HG03432 (cell line): ENCODE measurements around the gene ROBO3.
A peak's percentile ranks its signal among the peaks of the same experiment; 100 is the strongest.

Experiments used
- ATAC-seq: cut with Tn5 transposase; IDR thresholded peaks from one replicate; pipeline ENCODE4 v1.9.1; 2021; ENCODE audit warnings: mild to moderate bottlenecking, moderate library complexity; ENCODE audit not compliant: unreplicated experiment

The ROBO3 gene

GRCh38 chr11:124844664-124845079 lies 20.6 kb upstream of the ROBO3 start:
- ATAC-seq = no peak

- ATAC-seq = no peak
Observed at GRCh38 chr11:124846070-124846673, 19.1 kb upstream of the ROBO3 start.

GRCh38 chr11:124859171-124859570 lies 6.1 kb upstream of the ROBO3 start:
- ATAC-seq = no peak

GRCh38 chr11:124861670-124862069 lies 3.6 kb upstream of the ROBO3 start:
- ATAC-seq = no peak

GRCh38 chr11:124863137-124863825 lies 2.0 kb upstream of the ROBO3 start:
- no peak for ATAC-seq

GRCh38 chr11:124863826-124864165 lies 1.4 kb upstream of the ROBO3 start:
- ATAC-seq = no peak

GRCh38 chr11:124864176-124864891 lies 898 bp upstream of the ROBO3 start:
- no peak for ATAC-seq

- ATAC-seq = no peak
Observed at GRCh38 chr11:124864892-124865180, 396 bp upstream of the ROBO3 start.

GRCh38 chr11:124865902-124866851 lies 945 bp downstream of the ROBO3 start:
- ATAC-seq = peak; percentile 71

GRCh38 chr11:124867700-124868099 lies 2.5 kb downstream of the ROBO3 start:
- no peak for ATAC-seq

- no peak for ATAC-seq
Observed at GRCh38 chr11:124868331-124869274, 3.4 kb downstream of the ROBO3 start.

GRCh38 chr11:124869331-124869730 lies 4.1 kb downstream of the ROBO3 start:
- no peak for ATAC-seq

- no peak for ATAC-seq
Observed at GRCh38 chr11:124869856-124870387, 4.7 kb downstream of the ROBO3 start.

GRCh38 chr11:124870430-124870829 lies 5.2 kb downstream of the ROBO3 start:
- ATAC-seq = no peak

GRCh38 chr11:124872280-124872679 lies 7.0 kb downstream of the ROBO3 start:
- ATAC-seq = no peak

GRCh38 chr11:124872741-124873140 lies 7.5 kb downstream of the ROBO3 start:
- ATAC-seq = no peak

GRCh38 chr11:124873951-124874350 lies 8.7 kb downstream of the ROBO3 start:
- no peak for ATAC-seq

- no peak for ATAC-seq
Observed at GRCh38 chr11:124874571-124875255, 9.5 kb downstream of the ROBO3 start.

- no peak for ATAC-seq
Observed at GRCh38 chr11:124875401-124875800, 10.2 kb downstream of the ROBO3 start.
